GM12878 (cell line): ENCODE data around the gene HPRT1. TPM values are rescaled to one million over a fixed set of nuclear protein-coding genes. Genes with fewer than 3 reads are reported as not detected.

Source experiments
- ATAC-seq: fragments of 200-7000 bp; cut with Tn5 transposase; 3 replicates; pipeline ENCODE4 v1.9.1; 2020; ENCODE audit warnings: mild to moderate bottlenecking, moderate library complexity
- BruUV-seq: library from RNA; stranded (reverse); fragments of 400-500 nt; replicated peaks from 2 replicates; lab custom pipeline; 2021; lab: Mats Ljungman, UMichigan
- CTCF ChIA-PET: fragments of 300-600 bp; sonication (Branson Sonifier 250); formaldehyde crosslinking; extraction: SDS; loops from one replicate; lab custom pipeline; 2021; ENCODE audit warnings: inconsistent platforms; lab: Yijun Ruan, JAX
- POLR2A ChIA-PET: fragments of 350-600 bp; formaldehyde crosslinking; extraction: SDS; loops from one replicate; lab custom pipeline; 2021; ENCODE audit warnings: inconsistent platforms; lab: Charles Lee
- RAD21 ChIA-PET: fragments of 300-600 bp; sonication (Branson Sonifier 250); formaldehyde crosslinking; loops from one replicate; lab custom pipeline; 2023; ENCODE audit warnings: antibody characterized with exemption; ENCODE audit not compliant: unreplicated experiment; lab: Charles Lee
- SMC1A ChIA-PET: fragments of 300-600 bp; sonication (Branson Sonifier 250); formaldehyde crosslinking; loops from one replicate; lab custom pipeline; 2023; ENCODE audit not compliant: unreplicated experiment, uncharacterized antibody; lab: Charles Lee
- DNase-seq: peaks from one replicate; pipeline ENCODE4 v3.0.0-alpha.2; 2011; ENCODE audit warnings: low read depth, low spot score
- FAIRE-seq: peaks from 3 replicates; lab custom pipeline; 2011; peaks lifted over from hg19 to GRCh38; lab: Jason Lieb, UNC
- H2AFZ ChIP-seq: 2 replicates; pipeline ENCODE4 v1.6.0; 2011; ENCODE audit warnings: low read depth, low read length, control low read depth; ENCODE audit not compliant: control insufficient read depth
- H3K27ac ChIP-seq: 2 replicates; pipeline ENCODE4 v1.5.1; 2011; ENCODE audit warnings: control low read depth; ENCODE audit not compliant: control insufficient read depth, insufficient read depth
- H3K27me3 ChIP-seq, 2 experiments: replicated peaks in 1 of 2; 2 replicates each; pipeline versions ENCODE4 v1.6.0 to v1.6.1; 2011; ENCODE audit warnings: low read length in 1 of 2; ENCODE audit not compliant: control insufficient read depth in 2 of 2, insufficient read depth in 2 of 2
- H3K36me3 ChIP-seq, 2 experiments: 2 replicates each; pipeline ENCODE4 v1.5.1; 2011; ENCODE audit warnings: low read length in 1 of 2; ENCODE audit not compliant: control insufficient read depth in 2 of 2, insufficient read depth in 2 of 2
- H3K4me1 ChIP-seq: 2 replicates; pipeline ENCODE4 v1.6.1; 2011; ENCODE audit warnings: mild to moderate bottlenecking, low read length, moderate library complexity, mixed read lengths; ENCODE audit not compliant: control insufficient read depth, insufficient read depth
- H3K4me2 ChIP-seq: 2 replicates; pipeline ENCODE4 v1.6.0; 2011; ENCODE audit warnings: control low read depth; ENCODE audit not compliant: control insufficient read depth, insufficient read depth
- H3K4me3 ChIP-seq: fragments of 200-600 bp; sonication (generic); 2 replicates; pipeline ENCODE4 v1.5.1; 2016
- H3K79me2 ChIP-seq: 2 replicates; pipeline ENCODE4 v1.6.0; 2011; ENCODE audit warnings: low read length; ENCODE audit not compliant: control insufficient read depth, insufficient read depth
- H3K9ac ChIP-seq: 2 replicates; pipeline ENCODE4 v1.8.0; 2011; ENCODE audit warnings: low read length, control low read depth, mixed read lengths; ENCODE audit not compliant: control insufficient read depth, insufficient read depth
- H3K9me3 ChIP-seq: replicated peaks from 3 replicates; pipeline ENCODE4 v1.5.1; 2011; ENCODE audit warnings: mild to moderate bottlenecking, low read length; ENCODE audit not compliant: control insufficient read depth, insufficient read depth
- H4K20me1 ChIP-seq: 2 replicates; pipeline ENCODE4 v1.6.0; 2011; ENCODE audit not compliant: control insufficient read depth, insufficient read depth
- ASH2L ChIP-seq: fragments of 300-600, 200-600 bp; sonication (generic); IDR thresholded peaks from 2 replicates; pipeline ENCODE4 v1.6.1; 2017; ENCODE audit warnings: low read depth, mild to moderate bottlenecking, borderline replicate concordance
- FOXK2 ChIP-seq: fragments of 450-650 bp; IDR thresholded peaks from 2 replicates; pipeline ENCODE4 v1.6.1; 2017; ENCODE audit warnings: mild to moderate bottlenecking, moderate library complexity
- HDAC6 ChIP-seq: fragments of 200-600 bp; sonication (generic); IDR thresholded peaks from one replicate; pipeline ENCODE4 v1.8.0; 2017; ENCODE audit warnings: antibody characterized with exemption; ENCODE audit not compliant: unreplicated experiment
- IRF5 ChIP-seq: fragments of 450-650 bp; IDR thresholded peaks from 2 replicates; pipeline ENCODE4 v1.6.1; 2017; ENCODE audit warnings: borderline replicate concordance
- NR2F1 ChIP-seq: fragments of 450-650 bp; conservative IDR thresholded peaks from 2 replicates; pipeline ENCODE4 v1.6.1; 2017; ENCODE audit warnings: mild to moderate bottlenecking
- WRNIP1 ChIP-seq: IDR thresholded peaks from 2 replicates; pipeline ENCODE4 v1.6.1; 2011; ENCODE audit warnings: low read depth, low read length, improper control_type of control experiment, borderline replicate concordance
- WGBS: methylation state at CpG from one replicate; pipeline ENCODE4 v1.1.6; 2016; ENCODE audit warnings: low lambda C conversion rate; ENCODE audit not compliant: insufficient replicate concordance, insufficient coverage; ENCODE audit errors: missing lambda C conversion rate; 5-methylcytosine and 5-hydroxymethylcytosine counted together
- in situ Hi-C: fragments of 300-500 bp; cut with MboI; formaldehyde crosslinking; loops from 9 replicates; pipeline ENCODE4 v1.14.3; 2018; ENCODE audit warnings: mixed read lengths
- intact Hi-C: fragments of 100-400 bp; cut with micrococcal nuclease; formaldehyde crosslinking; loops from one replicate; pipeline ENCODE4 v1.14.2; 2022; ENCODE audit not compliant: unreplicated experiment
- polyA plus RNA-seq, 11 experiments: library from polyadenylated mRNA; depleted of rRNA in 4 of 11; unstranded in 6 of 11; stranded (reverse) in 5 of 11; fragments of >200 nt; fragmentation: Nextera tagmentation in 4 of 11; fragmentation: Illumina TruSeq in 1 of 11; extraction: Ambion mirVana in 4 of 11; extraction: Trizol in 1 of 11; gene quantifications; 1 replicate in 1 of 11; 2 replicates in 10 of 11; pipeline versions ENCODE4 v1.2.1 to v1.2.3, GENCODE V29; 2011 to 2016; ENCODE audit warnings: inconsistent platforms in 2 of 11, missing spikeins in 2 of 11, low read depth in 1 of 11
- total RNA-seq, 4 experiments: library from RNA; depleted of rRNA in 3 of 4; stranded (reverse); fragments of >200 nt in 3 of 4; fragmentation: Illumina TruSeq in 1 of 4; extraction: Trizol in 1 of 4; gene quantifications; 2 replicates each; pipeline versions ENCODE4 v1.2.1 to v1.2.3, GENCODE V29; 2013 to 2021
- TF ChIP-seq, protein P1 (sequence below): fragments of 450-650 bp; IDR thresholded peaks from 2 replicates; pipeline ENCODE4 v1.6.1; 2018; ENCODE audit warnings: borderline replicate concordance, mild to moderate bottlenecking; ENCODE audit not compliant: partially characterized antibody

HPRT1 gene
- total and polyA plus RNA-seq, 10 of the 15 experiments (the other 5 are each of a cell fraction or from before 2014, with no cell fraction given), result 19.3 to 161 (median 92.7) TPM

DNA sequence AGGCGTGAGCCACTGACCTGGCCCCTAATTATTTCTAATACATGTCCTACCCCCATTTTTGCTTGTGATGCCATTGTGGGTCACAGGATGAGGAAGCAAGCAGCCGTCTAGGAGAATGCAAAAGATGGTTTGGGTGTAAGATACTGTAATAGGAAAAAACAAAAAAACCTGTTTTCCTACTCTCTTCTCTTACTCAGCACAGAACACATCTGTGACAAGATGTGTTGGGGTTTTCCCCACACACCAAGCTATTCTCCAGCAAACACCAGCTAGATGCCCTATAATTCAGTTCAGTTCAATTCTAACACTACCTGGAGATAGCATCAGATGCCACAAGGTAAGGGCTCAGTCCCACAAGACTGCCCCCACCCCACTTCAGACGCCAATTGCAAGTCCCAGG is 15.3 kb upstream of the HPRT1 start:
- CTCF ChIA-PET, result interaction anchor here (1.7 kb wide), 1 partner anchor 15 kb away, joined by 6 read pairs; the partner anchor contains the start of gene HPRT1
- POLR2A ChIA-PET, result no interaction called here
- 0 out of 2 replicates have a peak, but pooled peaks have one; percentile 27 for TF ChIP-seq NR2F1
- TF ChIP-seq, protein P1, sequence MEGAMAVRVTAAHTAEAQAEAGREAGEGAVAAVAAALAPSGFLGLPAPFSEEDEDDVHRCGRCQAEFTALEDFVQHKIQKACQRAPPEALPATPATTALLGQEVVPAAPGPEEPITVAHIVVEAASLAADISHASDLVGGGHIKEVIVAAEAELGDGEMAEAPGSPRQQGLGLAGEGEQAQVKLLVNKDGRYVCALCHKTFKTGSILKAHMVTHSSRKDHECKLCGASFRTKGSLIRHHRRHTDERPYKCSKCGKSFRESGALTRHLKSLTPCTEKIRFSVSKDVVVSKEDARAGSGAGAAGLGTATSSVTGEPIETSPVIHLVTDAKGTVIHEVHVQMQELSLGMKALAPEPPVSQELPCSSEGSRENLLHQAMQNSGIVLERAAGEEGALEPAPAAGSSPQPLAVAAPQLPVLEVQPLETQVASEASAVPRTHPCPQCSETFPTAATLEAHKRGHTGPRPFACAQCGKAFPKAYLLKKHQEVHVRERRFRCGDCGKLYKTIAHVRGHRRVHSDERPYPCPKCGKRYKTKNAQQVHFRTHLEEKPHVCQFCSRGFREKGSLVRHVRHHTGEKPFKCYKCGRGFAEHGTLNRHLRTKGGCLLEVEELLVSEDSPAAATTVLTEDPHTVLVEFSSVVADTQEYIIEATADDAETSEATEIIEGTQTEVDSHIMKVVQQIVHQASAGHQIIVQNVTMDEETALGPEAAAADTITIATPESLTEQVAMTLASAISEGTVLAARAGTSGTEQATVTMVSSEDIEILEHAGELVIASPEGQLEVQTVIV, result no peak
- TF ChIP-seq, all 136 proteins: peak for 1
- SMC1A ChIA-PET, result interaction anchor here (1.0 kb wide), 1 partner anchor 13 kb away, joined by 5 read pairs; no protein-coding TSS in a partner anchor
- no peaks in the 10 kb centered on the region for H3K36me3 ChIP-seq
- FAIRE-seq, result no peak
- DNase-seq, result no peak
- H2AFZ ChIP-seq, result no peak overlapping the region
- intact Hi-C loops, result no loop called here
- no peak overlapping the region for H3K4me3 ChIP-seq
- no peaks in the 10 kb centered on the region for H3K79me2 ChIP-seq
- H3K27me3 ChIP-seq, result no peaks in the 10 kb centered on the region
- no peaks in the 10 kb centered on the region for H3K9me3 ChIP-seq
- no peaks in the 10 kb centered on the region for H3K4me1 ChIP-seq
- no peak overlapping the region for H3K27ac ChIP-seq
- H4K20me1 ChIP-seq, result no peaks in the 10 kb centered on the region
- ATAC-seq, result peak; percentile 76
- WGBS, result 11% methylated on average over 3 of the region's 3 CpGs
- BruUV-seq, result no TSS peak
- no peak overlapping the region for H3K4me2 ChIP-seq
- RAD21 ChIA-PET, result interaction anchor here (1.1 kb wide), 1 partner anchor 16 kb away, joined by 3 read pairs; no protein-coding TSS in a partner anchor
- in situ Hi-C loops, result no loop called here
- H3K9ac ChIP-seq, result no peak overlapping the region

GRCh38 chrX:134452596-134452995 is 7.4 kb upstream of the HPRT1 start:
- FAIRE-seq (no peak), ATAC-seq (no peak), DNase-seq (no peak)
- Histone ChIP-seq H3K27ac (no peak overlapping the region), H3K79me2 (no peaks in the 10 kb centered on the region), H3K27me3 (no peaks in the 10 kb centered on the region), H2AFZ (no peak overlapping the region), H3K9me3 (no peaks in the 10 kb centered on the region), H3K4me3 (no peak overlapping the region), H3K9ac (no peak overlapping the region), H4K20me1 (no peaks in the 10 kb centered on the region), H3K36me3 (no peaks in the 10 kb centered on the region), H3K4me1 (no peaks in the 10 kb centered on the region), H3K4me2 (no peak overlapping the region)
- WGBS, result 56% methylated on average over 6 of the region's 6 CpGs
- POLR2A ChIA-PET, result no interaction called here
- in situ Hi-C loops, result no loop called here
- RAD21 ChIA-PET, result no interaction called here
- intact Hi-C loops, result no loop called here
- TF ChIP-seq WRNIP1 (no peak), HDAC6 (no peak), FOXK2 (no peak), ASH2L (no peak), IRF5 (no peak)
- CTCF ChIA-PET, result no interaction called here
- SMC1A ChIA-PET, result interaction anchor here (1.0 kb wide), 1 partner anchor 8 kb away, joined by 3 read pairs; no protein-coding TSS in a partner anchor
- no TSS peak for BruUV-seq
